ENCODE results near the gene PML. TPM values are rescaled to one million over a fixed set of nuclear protein-coding genes. Genes with fewer than 3 reads are reported as not detected.

PML gene
- polyA plus RNA-seq, 1 donor (not counting 4 experiments of a cell fraction or from before 2014, with no cell fraction given), result 20.5 TPM

- dilution Hi-C loops (cut with MboI; ENCODE audit: extremely low pct_ligation_motif_present, low sequenced_read_pairs), result no loop called here
- peaks cover 74% of the 10 kb centered on the region for H3K4me1 ChIP-seq (ENCODE audit: control insufficient read depth, extremely low read depth, insufficient read depth, low read length)
- no peaks in the 10 kb centered on the region for H3K9me3 ChIP-seq (ENCODE audit: control insufficient read depth, low read depth, low read length)
- H3K9ac ChIP-seq (ENCODE audit: control insufficient read depth, extremely low read depth, insufficient read depth, low read length), result no peak overlapping the region
- H3K27me3 ChIP-seq (ENCODE audit: control insufficient read depth, extremely low read depth, insufficient read depth, low read length), result no peaks in the 10 kb centered on the region
- no peak overlapping the region for H2AFZ ChIP-seq (ENCODE audit: control insufficient read depth, low read length)
- TF ChIP-seq EZH2 (IDR thresholded peaks at IDR 0.05; ENCODE audit: low read length) (no peak), CTCF (optimal IDR thresholded peaks at IDR 0.05 in 1 of 3, IDR thresholded peaks at IDR 0.05 in 1 of 3, conservative IDR thresholded peaks at IDR 0.05 in 1 of 3; ENCODE audit: extremely low read depth in 1 of 3, insufficient read depth in 2 of 3, low read length in 3 of 3) (no peak)
- H3K4me3 ChIP-seq (ENCODE audit: control insufficient read depth in 2 of 3, extremely low read depth in 1 of 3, insufficient read depth in 2 of 3, low read depth in 1 of 3, low read length in 3 of 3), result no peak overlapping the region
- H3K4me2 ChIP-seq (ENCODE audit: control insufficient read depth, extremely low read depth, insufficient read depth, low read depth, low read length), result no peak overlapping the region
- no peaks in the 10 kb centered on the region for H4K20me1 ChIP-seq (ENCODE audit: control insufficient read depth, extremely low read depth, insufficient read depth, low read length)
- H3K9me1 ChIP-seq (ENCODE audit: control insufficient read depth, extremely low read depth, insufficient read depth, low read length), result no peaks in the 10 kb centered on the region
- no peaks in the 10 kb centered on the region for H3K79me2 ChIP-seq (ENCODE audit: control insufficient read depth, insufficient read depth, low read length)
- FAIRE-seq, result peak; percentile 32
- H3K27ac ChIP-seq (ENCODE audit: control insufficient read depth, insufficient read depth, low read length), result no peak overlapping the region
- DNase-seq (ENCODE audit: low read depth, low spot score), result no peak
- peaks cover 0 to 4% of the 10 kb centered on the region in 2 experiments for H3K36me3 ChIP-seq (ENCODE audit: control insufficient read depth in 2 of 2, extremely low read depth in 1 of 2, insufficient read depth in 2 of 2, low read length in 2 of 2)
Observed at GRCh38 chr15:73984208-73984979, 10.1 kb upstream of the PML start.

- peak overlapping the region; percentile 5 for H3K4me2 ChIP-seq (ENCODE audit: control insufficient read depth, extremely low read depth, insufficient read depth, low read depth, low read length)
- H3K9ac ChIP-seq (ENCODE audit: control insufficient read depth, extremely low read depth, insufficient read depth, low read length), result peak overlapping the region; percentile 10
- peaks cover 83% of the 10 kb centered on the region for H3K4me1 ChIP-seq (ENCODE audit: control insufficient read depth, extremely low read depth, insufficient read depth, low read length)
- peak overlapping the region; percentile 13 for H3K27ac ChIP-seq (ENCODE audit: control insufficient read depth, insufficient read depth, low read length)
- FAIRE-seq, result no peak
- H3K27me3 ChIP-seq (ENCODE audit: control insufficient read depth, extremely low read depth, insufficient read depth, low read length), result no peaks in the 10 kb centered on the region
- H3K79me2 ChIP-seq (ENCODE audit: control insufficient read depth, insufficient read depth, low read length), result no peaks in the 10 kb centered on the region
- H4K20me1 ChIP-seq (ENCODE audit: control insufficient read depth, extremely low read depth, insufficient read depth, low read length), result no peaks in the 10 kb centered on the region
- H3K9me3 ChIP-seq (ENCODE audit: control insufficient read depth, low read depth, low read length), result no peaks in the 10 kb centered on the region
- H2AFZ ChIP-seq (ENCODE audit: control insufficient read depth, low read length), result no peak overlapping the region
- dilution Hi-C loops (cut with MboI; ENCODE audit: extremely low pct_ligation_motif_present, low sequenced_read_pairs), result no loop called here
- DNase-seq (ENCODE audit: low read depth, low spot score), result no peak
- TF ChIP-seq CTCF (optimal IDR thresholded peaks at IDR 0.05 in 1 of 3, IDR thresholded peaks at IDR 0.05 in 1 of 3, conservative IDR thresholded peaks at IDR 0.05 in 1 of 3; ENCODE audit: extremely low read depth in 1 of 3, insufficient read depth in 2 of 3, low read length in 3 of 3) (no peak), EZH2 (IDR thresholded peaks at IDR 0.05; ENCODE audit: low read length) (no peak)
- H3K4me3 ChIP-seq (ENCODE audit: control insufficient read depth in 2 of 3, extremely low read depth in 1 of 3, insufficient read depth in 2 of 3, low read depth in 1 of 3, low read length in 3 of 3), result no peak overlapping the region
- H3K9me1 ChIP-seq (ENCODE audit: control insufficient read depth, extremely low read depth, insufficient read depth, low read length), result no peaks in the 10 kb centered on the region
- peaks cover 0 to 4% of the 10 kb centered on the region in 2 experiments for H3K36me3 ChIP-seq (ENCODE audit: control insufficient read depth in 2 of 2, extremely low read depth in 1 of 2, insufficient read depth in 2 of 2, low read length in 2 of 2)
Observed at GRCh38 chr15:73985101-73985873, 9.2 kb upstream of the PML start.

All from keratinocyte (primary cell).